NT2/D1 (cell line): ENCODE results near the gene GNAL.

ENCODE experiments used
- SUZ12 ChIP-seq: IDR thresholded peaks from 2 replicates; pipeline ENCODE4 v1.6.1; 2011; ENCODE audit not compliant: insufficient read length, insufficient read depth; ENCODE audit errors: extremely low read depth
- YY1 ChIP-seq: IDR thresholded peaks from 2 replicates; pipeline ENCODE4 v1.6.1; 2011; ENCODE audit not compliant: insufficient read length, insufficient read depth
- ZNF274 ChIP-seq: IDR thresholded peaks from 2 replicates; pipeline ENCODE4 v1.6.1; 2011; ENCODE audit warnings: mild to moderate bottlenecking, low read depth, low read length

DNA sequence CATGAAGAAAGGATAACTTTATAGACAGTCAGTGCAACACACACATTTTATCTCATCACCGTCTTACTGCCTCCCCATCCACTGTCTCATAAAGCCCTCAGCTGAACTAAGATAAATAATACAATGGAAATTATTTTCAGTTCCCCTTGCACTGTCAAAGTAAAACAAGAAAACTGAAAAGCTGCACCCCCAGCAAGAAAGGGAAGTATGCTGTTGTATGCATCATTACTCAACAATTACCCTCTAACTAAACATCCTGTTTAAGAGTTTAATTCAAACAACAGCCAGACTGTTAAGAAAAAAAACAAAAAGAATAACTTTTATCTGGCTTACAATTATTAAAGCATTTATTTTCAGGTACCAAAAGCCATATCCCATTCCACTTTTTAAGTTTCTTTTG is 194.1 kb downstream of the GNAL start:
- TF ChIP-seq SUZ12 (no peak), YY1 (no peak), ZNF274 (no peak)
